GM12878 (cell line): ENCODE measurements around the gene TRIB2.

Experiments used
- ASH2L ChIP-seq: fragments of 300-600, 200-600 bp; sonication (generic); IDR thresholded peaks from 2 replicates; pipeline ENCODE4 v1.6.1; 2017; ENCODE audit warnings: low read depth, mild to moderate bottlenecking, borderline replicate concordance
- BHLHE40 ChIP-seq, 2 experiments: fragments of 450-650 bp in 1 of 2; IDR thresholded peaks; 2 replicates each; pipeline ENCODE4 v1.6.1; 2011 to 2017; ENCODE audit warnings: low read depth in 2 of 2, borderline replicate concordance in 1 of 2, improper control_type of control experiment in 1 of 2, low read length in 1 of 2, mild to moderate bottlenecking in 1 of 2
- CREM ChIP-seq: IDR thresholded peaks from 2 replicates; pipeline ENCODE4 v1.6.1; 2014; ENCODE audit warnings: antibody characterized with exemption, low read depth
- EZH2 ChIP-seq: IDR thresholded peaks from 2 replicates; pipeline ENCODE4 v1.6.1; 2012; ENCODE audit warnings: low read depth, mild to moderate bottlenecking, control low read depth, inconsistent platforms, low read length, borderline replicate concordance; ENCODE audit not compliant: control insufficient read depth
- HDGF ChIP-seq: fragments of 450-650 bp; IDR thresholded peaks from 2 replicates; pipeline ENCODE4 v1.6.1; 2016; ENCODE audit warnings: antibody characterized with exemption
- NFYB ChIP-seq: IDR thresholded peaks from 2 replicates; pipeline ENCODE4 v1.6.1; 2011; ENCODE audit warnings: low read depth, mild to moderate bottlenecking, low read length, improper control_type of control experiment, moderate library complexity; ENCODE audit not compliant: insufficient read depth
- SP1 ChIP-seq: IDR thresholded peaks from one replicate; pipeline ENCODE4 v1.6.1; 2011; ENCODE audit warnings: low read depth, low read length
- SREBF2 ChIP-seq: IDR thresholded peaks from 2 replicates; pipeline ENCODE4 v1.6.1; 2012; ENCODE audit warnings: mild to moderate bottlenecking, low read length
- USF2 ChIP-seq: IDR thresholded peaks from 2 replicates; pipeline ENCODE4 v1.6.1; 2011; ENCODE audit warnings: low read depth, low read length, improper control_type of control experiment, borderline replicate concordance
- WRNIP1 ChIP-seq: IDR thresholded peaks from 2 replicates; pipeline ENCODE4 v1.6.1; 2011; ENCODE audit warnings: low read depth, low read length, improper control_type of control experiment, borderline replicate concordance
- ZNF207 ChIP-seq: fragments of 450-650 bp; IDR thresholded peaks from 2 replicates; pipeline ENCODE4 v1.6.1; 2014; ENCODE audit warnings: antibody characterized with exemption, mild to moderate bottlenecking, borderline replicate concordance
- ZNF217 ChIP-seq: fragments of 450-650 bp; IDR thresholded peaks from 2 replicates; pipeline ENCODE4 v1.6.1; 2017; ENCODE audit warnings: antibody characterized with exemption, mild to moderate bottlenecking
- TF ChIP-seq, protein P1 (sequence below), 3 experiments: IDR thresholded peaks in 2 of 3; conservative IDR thresholded peaks in 1 of 3; 2 replicates each; pipeline ENCODE4 v1.5.1; 2011; ENCODE audit warnings: low read depth in 3 of 3, low read length in 3 of 3, mild to moderate bottlenecking in 3 of 3, control low read depth in 2 of 3, moderate library complexity in 2 of 3, inconsistent platforms in 1 of 3, mixed read lengths in 1 of 3; ENCODE audit not compliant: control insufficient read depth in 2 of 3, insufficient read depth in 1 of 3; ENCODE audit errors: extremely low read depth in 1 of 3
- TF ChIP-seq, protein P2 (sequence below): fragments of 450-650 bp; IDR thresholded peaks from 2 replicates; pipeline ENCODE4 v1.6.1; 2016; ENCODE audit warnings: mild to moderate bottlenecking, moderate library complexity, borderline replicate concordance

- TF ChIP-seq USF2 (no peak), HDGF (no peak), SP1 (no peak), ZNF217 (no peak), WRNIP1 (no peak), ASH2L (no peak), NFYB (no peak), ZNF207 (no peak), EZH2 (no peak), BHLHE40 (IDR thresholded peaks at IDR 0.05; ENCODE audit: borderline replicate concordance in 1 of 2, low read depth in 2 of 2, low read length in 1 of 2) (no peak), CREM (no peak), SREBF2 (no peak)
- TF ChIP-seq, protein P1, sequence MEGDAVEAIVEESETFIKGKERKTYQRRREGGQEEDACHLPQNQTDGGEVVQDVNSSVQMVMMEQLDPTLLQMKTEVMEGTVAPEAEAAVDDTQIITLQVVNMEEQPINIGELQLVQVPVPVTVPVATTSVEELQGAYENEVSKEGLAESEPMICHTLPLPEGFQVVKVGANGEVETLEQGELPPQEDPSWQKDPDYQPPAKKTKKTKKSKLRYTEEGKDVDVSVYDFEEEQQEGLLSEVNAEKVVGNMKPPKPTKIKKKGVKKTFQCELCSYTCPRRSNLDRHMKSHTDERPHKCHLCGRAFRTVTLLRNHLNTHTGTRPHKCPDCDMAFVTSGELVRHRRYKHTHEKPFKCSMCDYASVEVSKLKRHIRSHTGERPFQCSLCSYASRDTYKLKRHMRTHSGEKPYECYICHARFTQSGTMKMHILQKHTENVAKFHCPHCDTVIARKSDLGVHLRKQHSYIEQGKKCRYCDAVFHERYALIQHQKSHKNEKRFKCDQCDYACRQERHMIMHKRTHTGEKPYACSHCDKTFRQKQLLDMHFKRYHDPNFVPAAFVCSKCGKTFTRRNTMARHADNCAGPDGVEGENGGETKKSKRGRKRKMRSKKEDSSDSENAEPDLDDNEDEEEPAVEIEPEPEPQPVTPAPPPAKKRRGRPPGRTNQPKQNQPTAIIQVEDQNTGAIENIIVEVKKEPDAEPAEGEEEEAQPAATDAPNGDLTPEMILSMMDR (IDR thresholded peaks at IDR 0.05 in 2 of 3, conservative IDR thresholded peaks at IDR 0.05 in 1 of 3; ENCODE audit: control insufficient read depth in 2 of 3, extremely low read depth in 1 of 3, insufficient read depth in 1 of 3, low read depth in 3 of 3, low read length in 3 of 3), result no peak
- TF ChIP-seq, protein P2, sequence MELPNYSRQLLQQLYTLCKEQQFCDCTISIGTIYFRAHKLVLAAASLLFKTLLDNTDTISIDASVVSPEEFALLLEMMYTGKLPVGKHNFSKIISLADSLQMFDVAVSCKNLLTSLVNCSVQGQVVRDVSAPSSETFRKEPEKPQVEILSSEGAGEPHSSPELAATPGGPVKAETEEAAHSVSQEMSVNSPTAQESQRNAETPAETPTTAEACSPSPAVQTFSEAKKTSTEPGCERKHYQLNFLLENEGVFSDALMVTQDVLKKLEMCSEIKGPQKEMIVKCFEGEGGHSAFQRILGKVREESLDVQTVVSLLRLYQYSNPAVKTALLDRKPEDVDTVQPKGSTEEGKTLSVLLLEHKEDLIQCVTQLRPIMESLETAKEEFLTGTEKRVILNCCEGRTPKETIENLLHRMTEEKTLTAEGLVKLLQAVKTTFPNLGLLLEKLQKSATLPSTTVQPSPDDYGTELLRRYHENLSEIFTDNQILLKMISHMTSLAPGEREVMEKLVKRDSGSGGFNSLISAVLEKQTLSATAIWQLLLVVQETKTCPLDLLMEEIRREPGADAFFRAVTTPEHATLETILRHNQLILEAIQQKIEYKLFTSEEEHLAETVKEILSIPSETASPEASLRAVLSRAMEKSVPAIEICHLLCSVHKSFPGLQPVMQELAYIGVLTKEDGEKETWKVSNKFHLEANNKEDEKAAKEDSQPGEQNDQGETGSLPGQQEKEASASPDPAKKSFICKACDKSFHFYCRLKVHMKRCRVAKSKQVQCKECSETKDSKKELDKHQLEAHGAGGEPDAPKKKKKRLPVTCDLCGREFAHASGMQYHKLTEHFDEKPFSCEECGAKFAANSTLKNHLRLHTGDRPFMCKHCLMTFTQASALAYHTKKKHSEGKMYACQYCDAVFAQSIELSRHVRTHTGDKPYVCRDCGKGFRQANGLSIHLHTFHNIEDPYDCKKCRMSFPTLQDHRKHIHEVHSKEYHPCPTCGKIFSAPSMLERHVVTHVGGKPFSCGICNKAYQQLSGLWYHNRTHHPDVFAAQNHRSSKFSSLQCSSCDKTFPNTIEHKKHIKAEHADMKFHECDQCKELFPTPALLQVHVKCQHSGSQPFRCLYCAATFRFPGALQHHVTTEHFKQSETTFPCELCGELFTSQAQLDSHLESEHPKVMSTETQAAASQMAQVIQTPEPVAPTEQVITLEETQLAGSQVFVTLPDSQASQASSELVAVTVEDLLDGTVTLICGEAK, result no peak
Measured at GRCh38 chr2:12727065-12727464, 10.3 kb downstream of the TRIB2 start.
